Measurements from ENCODE around the gene RELT. TPM values are rescaled to one million over a fixed set of nuclear protein-coding genes. Genes with fewer than 3 reads are reported as not detected.

The RELT gene
- total RNA-seq, 2 donors from 2014 or later, result 139 to 169 TPM

DNA sequence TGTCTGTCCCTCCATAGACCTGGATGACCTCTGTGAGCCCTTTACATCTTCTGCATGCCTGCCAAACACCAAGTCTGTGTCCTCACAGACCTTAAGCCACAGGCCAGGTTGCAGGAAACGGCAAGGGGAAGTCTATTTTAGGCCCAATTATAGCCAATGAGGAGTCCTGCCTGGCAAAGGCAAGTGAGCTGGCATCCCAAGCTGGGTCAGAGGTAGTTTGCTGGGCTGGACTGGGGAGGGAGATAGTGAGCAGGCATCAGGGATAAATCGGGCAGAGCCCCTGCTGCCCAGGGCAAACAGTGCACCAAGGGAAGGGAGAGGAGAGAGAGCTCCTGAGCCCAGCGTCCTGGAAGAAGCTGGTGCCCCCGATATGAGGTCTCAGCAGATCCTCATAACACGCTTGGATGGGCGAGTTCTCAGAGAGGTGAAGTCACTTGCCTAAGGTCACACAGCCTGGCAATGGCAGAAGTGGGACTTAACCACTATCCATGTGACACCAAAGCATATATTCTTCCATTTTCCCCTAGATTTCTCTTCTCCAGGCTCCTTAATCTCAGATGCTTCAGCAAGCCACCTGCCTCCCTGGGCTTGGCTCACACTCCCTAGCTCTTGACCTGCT lies 3.7 kb upstream of the RELT start:
- ATAC-seq (no peak), DNase-seq (no peak)
- H3K9me3 ChIP-seq (ENCODE audit: control insufficient read depth, low read length, poor library complexity, severe bottlenecking), result no peaks in the 10 kb centered on the region
- peak overlapping the region; percentile 12 for H3K4me3 Mint-ChIP-seq
- peaks cover 18% of the 10 kb centered on the region for H3K4me1 Mint-ChIP-seq
- no peak overlapping the region for H3K27ac Mint-ChIP-seq
- H3K27me3 Mint-ChIP-seq, result no peaks in the 10 kb centered on the region
- peaks cover 3% of the 10 kb centered on the region for H3K36me3 Mint-ChIP-seq (ENCODE audit: low read depth)

DNA sequence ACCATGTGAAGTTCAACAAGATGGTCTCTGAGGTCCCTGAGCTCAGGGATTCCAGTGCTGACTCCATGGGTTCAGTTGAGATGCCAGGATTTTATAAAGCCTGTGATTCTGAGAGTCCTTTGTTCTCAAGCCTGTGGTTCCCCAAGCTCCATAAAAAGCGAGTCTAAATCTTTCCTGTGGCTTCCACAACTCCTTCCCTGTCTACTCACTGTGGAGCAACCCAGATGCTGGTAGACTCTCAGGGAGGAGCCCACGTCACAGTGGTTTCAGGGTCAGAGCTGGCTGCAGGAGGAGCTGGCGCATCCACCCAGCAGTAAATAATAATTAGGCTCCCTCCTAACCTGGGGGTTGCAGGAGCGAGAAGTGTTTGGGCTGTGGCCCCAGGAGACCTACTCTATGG lies 2.0 kb upstream of the RELT start:
- Mint-ChIP-seq H3K27ac (peak overlapping the region; percentile 56), H3K4me3 (no peak overlapping the region)
- no peak for DNase-seq

GRCh38 chr11:73375830-73376159 lies 404 bp upstream of the RELT start:
- no peaks in the 10 kb centered on the region for H3K9me3 ChIP-seq (ENCODE audit: control insufficient read depth, low read length, poor library complexity, severe bottlenecking)
- Mint-ChIP-seq H3K4me3 (peak overlapping the region; percentile 99), H3K27ac (peak overlapping the region; percentile 89), H3K36me3 (ENCODE audit: low read depth) (peaks cover 3% of the 10 kb centered on the region), H3K4me1 (peaks cover 25% of the 10 kb centered on the region), H3K27me3 (no peaks in the 10 kb centered on the region)
- no peak for DNase-seq
- ATAC-seq, result no peak

More for the DNA sequence above, 2.0 kb upstream of the RELT start:
- no peaks in the 10 kb centered on the region for H3K9me3 ChIP-seq (ENCODE audit: control insufficient read depth, low read length, poor library complexity, severe bottlenecking)
- peaks cover 3% of the 10 kb centered on the region for H3K36me3 Mint-ChIP-seq (ENCODE audit: low read depth)
- peaks cover 22% of the 10 kb centered on the region for H3K4me1 Mint-ChIP-seq
- no peaks in the 10 kb centered on the region for H3K27me3 Mint-ChIP-seq
- no peak for ATAC-seq

- Mint-ChIP-seq H3K4me1 (peaks cover 25% of the 10 kb centered on the region), H3K27ac (peak overlapping the region; percentile 94), H3K27me3 (no peaks in the 10 kb centered on the region), H3K4me3 (peak overlapping the region; percentile 99), H3K36me3 (ENCODE audit: low read depth) (peaks cover 3% of the 10 kb centered on the region)
- peak; percentile 43 to 51 (median 49) for DNase-seq
- H3K9me3 ChIP-seq (ENCODE audit: control insufficient read depth, low read length, poor library complexity, severe bottlenecking), result no peaks in the 10 kb centered on the region
- peak; percentile 59 for ATAC-seq
Measured at GRCh38 chr11:73376803-73377629, 817 bp downstream of the RELT start.

DNA sequence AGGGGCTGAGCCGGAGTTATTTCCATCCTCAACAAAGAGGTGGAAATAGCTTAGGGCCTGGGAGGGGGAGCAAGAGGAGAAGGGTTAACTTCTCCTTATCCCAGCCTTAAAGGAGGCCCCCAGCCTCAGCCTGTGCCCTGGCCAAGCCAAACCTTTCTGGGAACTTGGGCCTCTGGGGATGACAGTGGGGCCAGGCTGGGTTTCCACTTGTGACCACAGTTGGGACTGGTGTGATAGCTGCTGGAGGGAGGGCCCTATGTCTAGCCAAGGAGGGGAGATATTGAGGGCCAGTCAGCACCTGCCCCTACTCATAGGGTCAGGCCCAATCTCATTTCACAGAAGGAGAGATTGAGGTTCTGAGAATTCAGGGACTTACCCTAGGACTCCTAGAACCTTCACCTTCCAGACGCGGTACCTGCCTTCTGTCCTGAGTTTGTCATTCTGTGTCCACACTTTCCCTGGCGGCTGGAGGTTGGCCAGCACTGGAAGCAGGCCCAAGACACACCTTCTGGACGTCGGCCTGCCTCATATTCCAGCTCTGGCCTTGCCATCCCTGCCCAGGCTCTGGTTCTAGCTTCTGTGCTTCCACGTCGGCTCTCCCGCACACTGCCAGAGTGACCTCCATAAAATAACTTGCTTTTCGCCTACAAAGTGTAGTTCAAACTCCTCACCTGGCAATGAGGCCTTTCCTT lies 3.1 kb downstream of the RELT start:
- ATAC-seq (no peak), DNase-seq (no peak)
- H3K9me3 ChIP-seq (ENCODE audit: control insufficient read depth, low read length, poor library complexity, severe bottlenecking), result no peaks in the 10 kb centered on the region
- H3K27me3 Mint-ChIP-seq, result no peaks in the 10 kb centered on the region
- peaks cover 3% of the 10 kb centered on the region for H3K36me3 Mint-ChIP-seq (ENCODE audit: low read depth)
- peak overlapping the region; percentile 62 for H3K4me3 Mint-ChIP-seq
- H3K4me1 Mint-ChIP-seq, result peaks cover 40% of the 10 kb centered on the region
- H3K27ac Mint-ChIP-seq, result peak overlapping the region; percentile 94

DNA sequence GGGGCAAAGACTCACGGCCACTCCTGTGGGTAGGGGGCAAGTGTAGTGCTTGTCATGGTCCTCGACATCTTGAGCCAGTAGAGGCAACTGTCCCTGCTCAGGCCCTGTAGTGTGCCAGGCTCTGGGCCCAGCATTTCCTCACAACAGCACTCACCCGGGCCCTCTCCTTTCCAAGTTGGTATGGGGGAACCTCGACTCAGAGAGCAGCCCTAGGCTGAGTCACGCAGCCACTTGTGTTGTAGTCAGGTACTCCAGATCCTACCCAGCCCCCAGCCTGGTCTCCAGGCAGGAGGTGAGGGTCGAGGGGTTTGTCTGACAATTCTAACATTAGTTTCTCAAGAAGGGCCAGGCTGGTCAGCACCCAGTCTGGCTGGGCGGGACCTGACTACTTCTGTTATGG lies 4.1 kb downstream of the RELT start:
- no peaks in the 10 kb centered on the region for H3K9me3 ChIP-seq (ENCODE audit: control insufficient read depth, low read length, poor library complexity, severe bottlenecking)
- Mint-ChIP-seq H3K36me3 (ENCODE audit: low read depth) (peaks cover 3% of the 10 kb centered on the region), H3K4me1 (peaks cover 47% of the 10 kb centered on the region), H3K27me3 (no peaks in the 10 kb centered on the region), H3K4me3 (no peak overlapping the region), H3K27ac (peak overlapping the region; percentile 73)
- ATAC-seq (no peak), DNase-seq (no peak)

- H3K27ac Mint-ChIP-seq, result peak overlapping the region; percentile 2
- no peaks in the 10 kb centered on the region for H3K9me3 ChIP-seq (ENCODE audit: control insufficient read depth, low read length, poor library complexity, severe bottlenecking)
- no peak overlapping the region for H3K4me3 Mint-ChIP-seq
- H3K27me3 Mint-ChIP-seq, result no peaks in the 10 kb centered on the region
- DNase-seq, result no peak
- H3K4me1 Mint-ChIP-seq, result peaks cover 49% of the 10 kb centered on the region
- H3K36me3 Mint-ChIP-seq (ENCODE audit: low read depth), result peaks cover 3% of the 10 kb centered on the region
- no peak for ATAC-seq
Measured at GRCh38 chr11:73380897-73381410, 4.8 kb downstream of the RELT start.

GRCh38 chr11:73381589-73381988 lies 5.4 kb downstream of the RELT start:
- H3K36me3 Mint-ChIP-seq (ENCODE audit: low read depth), result peaks cover 3% of the 10 kb centered on the region
- DNase-seq (no peak), ATAC-seq (no peak)
- peak overlapping the region; percentile 87 for H3K27ac Mint-ChIP-seq
- peaks cover 55% of the 10 kb centered on the region for H3K4me1 Mint-ChIP-seq
- H3K9me3 ChIP-seq (ENCODE audit: control insufficient read depth, low read length, poor library complexity, severe bottlenecking), result no peaks in the 10 kb centered on the region
- no peak overlapping the region for H3K4me3 Mint-ChIP-seq
- no peaks in the 10 kb centered on the region for H3K27me3 Mint-ChIP-seq

DNA sequence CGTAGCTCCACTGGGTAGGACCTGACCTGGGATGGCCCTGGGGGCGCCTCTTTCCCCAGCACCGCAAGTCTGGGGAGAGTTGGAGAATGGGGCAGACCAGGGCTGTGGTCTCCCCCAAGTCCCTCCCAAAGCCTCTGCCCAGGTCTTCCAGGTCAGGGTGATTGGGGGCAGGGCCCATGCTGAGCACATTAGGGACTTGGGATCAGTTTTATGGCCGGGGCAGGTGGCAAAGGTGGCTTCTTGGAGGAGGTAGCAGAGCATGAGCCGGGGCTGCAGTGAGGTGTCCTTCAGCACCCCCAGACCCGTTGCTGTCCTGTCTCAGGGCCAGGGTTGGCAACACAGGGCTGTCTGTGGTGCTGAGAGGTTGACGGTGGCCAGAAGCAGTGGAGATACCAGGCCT lies 6.0 kb downstream of the RELT start:
- H3K27me3 Mint-ChIP-seq, result no peaks in the 10 kb centered on the region
- H3K4me3 Mint-ChIP-seq, result peak overlapping the region; percentile 36
- no peaks in the 10 kb centered on the region for H3K36me3 Mint-ChIP-seq (ENCODE audit: low read depth)
- no peak for DNase-seq
- H3K9me3 ChIP-seq (ENCODE audit: control insufficient read depth, low read length, poor library complexity, severe bottlenecking), result no peaks in the 10 kb centered on the region
- no peak for ATAC-seq
- peak overlapping the region; percentile 87 for H3K27ac Mint-ChIP-seq
- H3K4me1 Mint-ChIP-seq, result peaks cover 56% of the 10 kb centered on the region

DNA sequence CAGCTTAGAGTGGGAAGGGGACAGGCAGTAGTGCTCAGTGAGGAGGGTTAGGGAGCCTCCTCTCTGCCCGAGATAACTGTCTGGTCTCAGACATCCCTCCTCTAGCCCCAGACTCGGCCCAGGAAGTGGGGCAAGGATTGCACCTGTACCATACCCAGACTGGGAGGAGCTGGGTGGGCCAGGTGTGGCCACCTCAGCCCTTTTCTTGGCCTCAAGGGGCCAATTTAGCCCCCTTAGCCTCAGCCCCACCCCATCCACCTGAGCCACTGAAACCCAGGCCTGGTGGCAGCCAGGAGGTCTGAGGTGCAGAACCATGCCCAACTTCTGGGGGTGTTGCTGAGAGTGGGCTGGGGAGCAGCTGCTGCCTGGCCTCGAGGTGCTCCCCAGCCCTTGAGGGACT lies 6.5 kb downstream of the RELT start:
- peaks cover 57% of the 10 kb centered on the region for H3K4me1 Mint-ChIP-seq
- peak overlapping the region; percentile 87 for H3K27ac Mint-ChIP-seq
- no peak for ATAC-seq

DNA sequence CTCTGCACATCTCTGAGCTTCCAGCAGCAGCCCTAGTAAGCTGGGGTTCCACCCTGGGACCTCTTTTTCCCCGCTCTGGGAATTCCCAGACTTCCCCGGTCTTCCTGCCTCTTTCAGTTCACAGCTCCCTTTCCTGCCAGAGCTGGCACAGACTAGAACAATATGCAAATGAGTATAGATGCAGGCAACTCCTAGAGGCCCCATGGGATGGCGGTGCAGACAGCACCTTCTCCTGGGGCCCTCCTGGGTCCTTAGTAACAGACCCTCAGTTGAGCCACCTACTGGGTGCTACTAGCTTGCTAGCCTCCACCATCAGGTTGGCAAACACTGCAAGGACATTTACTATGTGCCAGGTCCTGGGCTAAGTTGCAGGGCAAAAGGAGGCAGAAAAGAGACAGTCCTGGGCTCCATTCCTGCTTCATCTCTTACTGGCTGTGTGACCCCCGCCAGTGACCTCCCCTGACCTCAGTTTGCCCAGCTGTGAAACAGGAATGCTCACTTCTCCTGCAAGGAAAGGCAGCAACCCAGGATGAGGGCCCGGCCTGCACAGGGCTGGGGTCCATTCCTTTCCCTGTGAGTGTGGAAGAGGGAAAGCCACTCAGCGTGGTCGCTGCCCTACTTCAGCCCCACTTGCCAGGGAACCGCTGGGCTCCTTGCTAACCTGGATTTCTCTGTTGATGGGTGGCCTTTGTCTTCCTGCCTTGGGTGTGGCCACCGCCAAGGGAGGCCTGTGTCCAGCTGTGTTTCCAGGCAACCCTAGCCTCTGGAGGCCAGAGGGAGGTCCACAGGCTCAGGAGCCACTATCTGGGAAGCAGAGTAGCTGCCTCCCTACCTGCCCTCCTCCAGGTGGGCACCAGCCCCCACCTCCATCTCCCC lies 7.3 kb downstream of the RELT start:
- no peak for ATAC-seq
- no peaks in the 10 kb centered on the region for H3K27me3 Mint-ChIP-seq
- H3K9me3 ChIP-seq (ENCODE audit: control insufficient read depth, low read length, poor library complexity, severe bottlenecking), result no peaks in the 10 kb centered on the region
- peaks cover 2% of the 10 kb centered on the region for H3K36me3 Mint-ChIP-seq (ENCODE audit: low read depth)
- H3K4me1 Mint-ChIP-seq, result peaks cover 58% of the 10 kb centered on the region
- peak overlapping the region; percentile 87 for H3K27ac Mint-ChIP-seq
- DNase-seq, result no peak
- peak overlapping the region; percentile 53 for H3K4me3 Mint-ChIP-seq

More for the DNA sequence above, 6.5 kb downstream of the RELT start:
- H3K36me3 Mint-ChIP-seq (ENCODE audit: low read depth), result no peaks in the 10 kb centered on the region
- H3K9me3 ChIP-seq (ENCODE audit: control insufficient read depth, low read length, poor library complexity, severe bottlenecking), result no peaks in the 10 kb centered on the region
- no peak overlapping the region for H3K4me3 Mint-ChIP-seq
- DNase-seq, result no peak
- no peaks in the 10 kb centered on the region for H3K27me3 Mint-ChIP-seq

DNA sequence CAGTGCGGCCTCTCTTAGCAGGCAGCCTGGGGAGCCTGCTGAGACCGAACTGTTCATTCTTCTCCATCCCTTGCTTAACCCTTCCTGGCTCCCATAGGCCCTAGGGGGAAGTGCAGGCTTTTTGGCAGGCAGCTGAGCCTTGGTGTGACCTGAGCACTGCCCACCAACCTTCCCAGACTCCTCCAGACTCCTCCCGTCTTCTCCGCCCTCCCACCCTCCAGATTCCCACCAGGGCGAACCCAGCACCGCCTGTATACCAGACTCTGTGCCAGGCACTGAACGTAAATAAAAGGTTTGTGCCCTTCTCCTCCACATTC lies 7.9 kb downstream of the RELT start:
- H3K4me1 Mint-ChIP-seq, result peaks cover 55% of the 10 kb centered on the region
- no peaks in the 10 kb centered on the region for H3K27me3 Mint-ChIP-seq
- peak overlapping the region; percentile 84 for H3K4me3 Mint-ChIP-seq
- DNase-seq (no peak), ATAC-seq (no peak)
- H3K36me3 Mint-ChIP-seq (ENCODE audit: low read depth), result peaks cover 2% of the 10 kb centered on the region
- H3K9me3 ChIP-seq (ENCODE audit: control insufficient read depth, low read length, poor library complexity, severe bottlenecking), result no peaks in the 10 kb centered on the region
- H3K27ac Mint-ChIP-seq, result peak overlapping the region; percentile 87

DNA sequence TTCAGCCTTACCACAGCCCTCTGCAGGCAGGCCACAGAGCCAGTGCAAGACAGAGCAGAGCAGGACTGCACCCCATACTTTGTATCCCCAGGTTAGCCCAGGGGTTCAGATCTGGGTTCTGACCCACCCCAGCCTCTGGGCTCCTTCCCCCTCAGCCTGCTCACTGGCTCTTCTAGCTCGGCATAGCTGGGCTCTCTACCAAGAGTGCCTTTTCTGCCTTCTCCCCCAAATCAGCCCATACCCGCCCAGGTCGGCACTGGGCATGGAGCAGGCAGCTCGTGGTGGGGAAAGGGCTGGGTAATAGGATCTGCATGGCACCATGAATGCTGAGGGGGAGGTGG lies 8.3 kb downstream of the RELT start:
- Mint-ChIP-seq H3K36me3 (ENCODE audit: low read depth) (peaks cover 2% of the 10 kb centered on the region), H3K4me1 (peaks cover 56% of the 10 kb centered on the region), H3K27ac (peak overlapping the region; percentile 87), H3K4me3 (peak overlapping the region; percentile 84), H3K27me3 (no peaks in the 10 kb centered on the region)
- no peaks in the 10 kb centered on the region for H3K9me3 ChIP-seq (ENCODE audit: control insufficient read depth, low read length, poor library complexity, severe bottlenecking)
- no peak for DNase-seq
- ATAC-seq, result no peak

Measured in T-helper 17 cell (primary cell).